CD4-positive, alpha-beta T cell (primary cell): ENCODE measurements around the gene USP27X. TPM values are rescaled to one million over a fixed set of nuclear protein-coding genes. Genes with fewer than 3 reads are reported as not detected.
A peak's percentile ranks its signal among the peaks of the same experiment; 100 is the strongest.

Experiments
- ATAC-seq: fragments of 200-7000 bp; cut with Tn5 transposase; one replicate; pipeline ENCODE4 v1.10.0; 2022; ENCODE audit warnings: mild to moderate bottlenecking; ENCODE audit not compliant: poor library complexity
- CTCF ChIA-PET: fragments of 350-600 bp; sonication (Branson Sonifier 250); formaldehyde crosslinking; loops from one replicate; lab custom pipeline; 2021; ENCODE audit warnings: antibody characterized with exemption, inconsistent platforms; lab: Charles Lee
- POLR2A ChIA-PET: fragments of 350-600 bp; sonication (Branson Sonifier 250); formaldehyde crosslinking; loops from one replicate; lab custom pipeline; 2021; ENCODE audit warnings: antibody characterized with exemption, inconsistent platforms; lab: Charles Lee
- DNase-seq, 14 experiments: peaks; one replicate each; pipeline ENCODE4 v3.0.0-alpha.2; 2013 to 2020; ENCODE audit warnings: mixed read lengths in 2 of 14
- H3K27ac ChIP-seq, 2 donors: one replicate each; pipeline versions ENCODE4 v1.5.1 to v1.7.0; 2013; ENCODE audit warnings: low read length in 2 of 2, low read depth in 1 of 2, mild to moderate bottlenecking in 1 of 2
- H3K27me3 ChIP-seq, 2 experiments: 1 replicate in 1 of 2; 2 replicates in 1 of 2; pipeline versions ENCODE4 v1.6.1 to v1.7.0; 2013; ENCODE audit warnings: low read length in 2 of 2, control low read depth in 1 of 2, mild to moderate bottlenecking in 1 of 2, moderate library complexity in 1 of 2; ENCODE audit not compliant: insufficient read depth in 2 of 2, control insufficient read depth in 1 of 2
- H3K36me3 ChIP-seq: one replicate; pipeline ENCODE4 v1.6.1; 2013; ENCODE audit warnings: low read length, control low read depth; ENCODE audit not compliant: insufficient read depth
- H3K4me1 ChIP-seq: one replicate; pipeline ENCODE4 v1.6.1; 2013; ENCODE audit warnings: low read length, control low read depth; ENCODE audit not compliant: insufficient read depth
- H3K4me3 ChIP-seq: one replicate; pipeline ENCODE4 v1.5.1; 2013; ENCODE audit warnings: mild to moderate bottlenecking, low read length, moderate library complexity
- H3K9me3 ChIP-seq, 2 experiments: 1 replicate in 1 of 2; 2 replicates in 1 of 2; pipeline versions ENCODE4 v1.6.1 to v1.7.0; 2013; ENCODE audit warnings: low read length in 2 of 2, mild to moderate bottlenecking in 2 of 2, control low read depth in 1 of 2, moderate library complexity in 1 of 2; ENCODE audit not compliant: control insufficient read depth in 1 of 2, insufficient read depth in 1 of 2
- H3K27ac Mint-ChIP-seq: one replicate; pipeline ENCODE4 v1.8.0; 2020; ENCODE audit warnings: mixed read lengths
- H3K27me3 Mint-ChIP-seq: one replicate; pipeline ENCODE4 v1.8.0; 2021; ENCODE audit warnings: mixed read lengths
- H3K36me3 Mint-ChIP-seq: one replicate; pipeline ENCODE4 v1.8.0; 2021; ENCODE audit warnings: low read depth, mixed read lengths
- H3K4me1 Mint-ChIP-seq: one replicate; pipeline ENCODE4 v1.8.0; 2021; ENCODE audit warnings: low read depth, mixed read lengths
- H3K4me3 Mint-ChIP-seq: one replicate; pipeline ENCODE4 v1.8.0; 2020; ENCODE audit warnings: mild to moderate bottlenecking, mixed read lengths
- H3K9me3 Mint-ChIP-seq: one replicate; pipeline ENCODE4 v1.8.0; 2020; ENCODE audit warnings: mixed read lengths
- CTCF ChIP-seq: fragments of 200-600 bp; IDR thresholded peaks from one replicate; pipeline ENCODE4 v1.8.0; 2022; ENCODE audit warnings: antibody characterized with exemption, mild to moderate bottlenecking
- intact Hi-C, 2 experiments: fragments of 100-400 bp; cut with DNase I in 1 of 2; cut with micrococcal nuclease in 1 of 2; formaldehyde crosslinking; loops; one replicate each; pipeline versions ENCODE4 v1.15.1 to v1.9.0; 2023 to 2025; cut with DNase I, micrococcal nuclease
- total RNA-seq, 174 experiments: library from RNA in 2 of 174; stranded (reverse) in 2 of 174; gene quantifications; one replicate each; pipeline ENCODE4 v1.2.3 and lab custom pipeline; 2021 to 2026

USP27X gene
- total RNA-seq, 2 experiments from 2014 or later = 2.7 to 3.2 TPM

GRCh38 chrX:49846522-49846921 lies 32.8 kb upstream of the USP27X start:
- Histone ChIP-seq H3K27me3 (no peaks in the 10 kb centered on the region), H3K4me3 (no peak overlapping the region), H3K9me3 (no peaks in the 10 kb centered on the region), H3K36me3 (no peaks in the 10 kb centered on the region), H3K4me1 (no peaks in the 10 kb centered on the region), H3K27ac (no peak overlapping the region)
- H3K9me3 Mint-ChIP-seq = no peaks in the 10 kb centered on the region
- intact Hi-C loops = no loop called here
- no peaks in the 10 kb centered on the region for H3K36me3 Mint-ChIP-seq
- no peak overlapping the region for H3K4me3 Mint-ChIP-seq
- DNase-seq (no peak), ATAC-seq (no peak)
- H3K4me1 Mint-ChIP-seq = no peaks in the 10 kb centered on the region
- CTCF ChIA-PET = no interaction called here
- peaks cover 4% of the 10 kb centered on the region for H3K27me3 Mint-ChIP-seq
- no peak overlapping the region for H3K27ac Mint-ChIP-seq
- POLR2A ChIA-PET = no interaction called here
- TF ChIP-seq CTCF = no peak

GRCh38 chrX:49848275-49848674 lies 31.0 kb upstream of the USP27X start:
- DNase-seq (no peak), ATAC-seq (no peak)
- H3K9me3 ChIP-seq = no peaks in the 10 kb centered on the region
- no peaks in the 10 kb centered on the region for H3K36me3 ChIP-seq
- Mint-ChIP-seq H3K4me3 (no peak overlapping the region), H3K27me3 (peaks cover 4% of the 10 kb centered on the region), H3K9me3 (no peaks in the 10 kb centered on the region), H3K27ac (no peak overlapping the region), H3K4me1 (no peaks in the 10 kb centered on the region), H3K36me3 (no peaks in the 10 kb centered on the region)
- no peak for TF ChIP-seq CTCF
- ChIA-PET CTCF (no interaction called here), POLR2A (no interaction called here)
- no peaks in the 10 kb centered on the region for H3K4me1 ChIP-seq
- intact Hi-C loops = no loop called here
- H3K27me3 ChIP-seq = no peaks in the 10 kb centered on the region
- no peak overlapping the region for H3K27ac ChIP-seq
- no peak overlapping the region for H3K4me3 ChIP-seq

GRCh38 chrX:49850028-49850427 lies 29.3 kb upstream of the USP27X start:
- CTCF ChIA-PET = no interaction called here
- Mint-ChIP-seq H3K36me3 (no peaks in the 10 kb centered on the region), H3K4me3 (no peak overlapping the region), H3K27ac (no peak overlapping the region), H3K27me3 (peaks cover 4% of the 10 kb centered on the region), H3K4me1 (no peaks in the 10 kb centered on the region), H3K9me3 (no peaks in the 10 kb centered on the region)
- ATAC-seq (no peak), DNase-seq (peak in 1 of 14 experiments; percentile 0)
- intact Hi-C loops = no loop called here
- no peak for TF ChIP-seq CTCF
- H3K9me3 ChIP-seq = no peaks in the 10 kb centered on the region
- no peaks in the 10 kb centered on the region for H3K36me3 ChIP-seq
- POLR2A ChIA-PET = no interaction called here
- H3K4me3 ChIP-seq = no peak overlapping the region
- no peak overlapping the region for H3K27ac ChIP-seq
- H3K4me1 ChIP-seq = no peaks in the 10 kb centered on the region
- H3K27me3 ChIP-seq = no peaks in the 10 kb centered on the region
